ENCODE results near the gene CCDC171.

DNA sequence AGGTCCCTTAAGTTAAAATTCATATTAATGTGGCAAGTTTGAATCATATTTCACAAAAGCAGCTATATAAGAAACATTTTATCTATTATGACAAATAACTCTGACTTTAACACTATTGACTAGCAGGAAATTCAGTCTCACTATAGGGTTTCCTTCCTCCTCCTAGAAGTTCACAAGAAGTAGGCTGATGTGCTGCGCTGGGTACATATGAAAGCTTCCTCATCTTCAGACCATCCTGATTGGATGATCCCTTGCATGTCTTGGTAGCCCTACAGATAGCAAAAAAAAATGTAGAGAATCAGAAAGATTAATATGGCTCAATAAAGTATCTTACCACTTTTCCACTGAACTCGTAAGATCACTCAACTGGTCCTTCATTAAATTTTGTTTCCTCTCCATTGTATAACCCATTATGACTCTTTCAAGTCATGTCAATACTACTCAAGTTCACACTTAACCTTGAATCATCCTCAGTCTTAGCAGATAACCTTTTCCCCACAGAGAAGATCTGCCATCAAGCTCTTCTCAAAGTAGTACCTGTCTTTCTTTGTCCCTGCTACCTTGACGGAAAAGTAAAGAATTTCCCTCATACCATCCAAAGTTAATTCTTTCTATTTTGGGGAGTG lies 30.6 kb upstream of the CCDC171 start:
- no peak for TF ChIP-seq CTCF (IDR thresholded peaks at IDR 0.05)
- TF ChIP-seq POLR2A (IDR thresholded peaks at IDR 0.05), result no peak
